GM19395 (cell line): ENCODE measurements around the gene FCHO2.
"Not testable (repeated sequence)": the region's sequence is repeated elsewhere in the genome, so short reads cannot be mapped to it uniquely, and the experiment has no call there.

Experiments used
- ATAC-seq: cut with Tn5 transposase; IDR thresholded peaks from one replicate; pipeline ENCODE4 v1.9.1; 2021; ENCODE audit warnings: mild to moderate bottlenecking, moderate library complexity; ENCODE audit not compliant: unreplicated experiment

Gene FCHO2

GRCh38 chr5:72955143-72955767, 586 bp upstream of the FCHO2 start:
- ATAC-seq, result peak; percentile 63

GRCh38 chr5:72956324-72957140, 691 bp downstream of the FCHO2 start:
- peak; percentile 41 for ATAC-seq

- no peak for ATAC-seq
Observed at GRCh38 chr5:72957337-72957736, 1.5 kb downstream of the FCHO2 start.

GRCh38 chr5:72959257-72959656, 3.4 kb downstream of the FCHO2 start:
- no peak for ATAC-seq

GRCh38 chr5:72974481-72974880, 18.6 kb downstream of the FCHO2 start:
- not testable (repeated sequence) for ATAC-seq

- ATAC-seq, result not testable (repeated sequence)
Observed at GRCh38 chr5:72976810-72977209, 21.0 kb downstream of the FCHO2 start.

- no peak for ATAC-seq
Observed at GRCh38 chr5:72985719-72986118, 29.9 kb downstream of the FCHO2 start.

- no peak for ATAC-seq
Observed at GRCh38 chr5:72988769-72989168, 32.9 kb downstream of the FCHO2 start.

GRCh38 chr5:72991394-72991793, 35.6 kb downstream of the FCHO2 start:
- no peak for ATAC-seq

GRCh38 chr5:72994578-72994977, 38.7 kb downstream of the FCHO2 start:
- ATAC-seq, result no peak

- no peak for ATAC-seq
Observed at GRCh38 chr5:72996632-72997031, 40.8 kb downstream of the FCHO2 start.

- no peak for ATAC-seq
Observed at GRCh38 chr5:72999916-73000315, 44.1 kb downstream of the FCHO2 start.

GRCh38 chr5:73005886-73006285, 50.0 kb downstream of the FCHO2 start:
- no peak for ATAC-seq

GRCh38 chr5:73007051-73007450, 51.2 kb downstream of the FCHO2 start:
- no peak for ATAC-seq

GRCh38 chr5:73008831-73009230, 53.0 kb downstream of the FCHO2 start:
- ATAC-seq, result no peak

GRCh38 chr5:73011612-73012011, 55.8 kb downstream of the FCHO2 start:
- not testable (repeated sequence) for ATAC-seq

GRCh38 chr5:73018892-73019291, 63.1 kb downstream of the FCHO2 start:
- ATAC-seq, result no peak

- no peak for ATAC-seq
Observed at GRCh38 chr5:73019766-73020165, 63.9 kb downstream of the FCHO2 start.

- no peak for ATAC-seq
Observed at GRCh38 chr5:73022471-73023169, 66.8 kb downstream of the FCHO2 start.

GRCh38 chr5:73024946-73025544, 69.2 kb downstream of the FCHO2 start:
- ATAC-seq, result not testable (repeated sequence)

GRCh38 chr5:73027361-73027760, 71.5 kb downstream of the FCHO2 start:
- no peak for ATAC-seq
